GM12892 (cell line): ENCODE measurements around the gene PPRC1.

ENCODE experiments used
- POLR2A ChIP-seq: IDR thresholded peaks from 2 replicates; pipeline ENCODE4 v1.6.1; 2011; ENCODE audit warnings: low read depth, low read length, control low read depth
- POLR2AphosphoS5 ChIP-seq: IDR thresholded peaks from 2 replicates; pipeline ENCODE4 v1.6.1; 2011; ENCODE audit warnings: low read depth, low read length, control low read depth

DNA sequence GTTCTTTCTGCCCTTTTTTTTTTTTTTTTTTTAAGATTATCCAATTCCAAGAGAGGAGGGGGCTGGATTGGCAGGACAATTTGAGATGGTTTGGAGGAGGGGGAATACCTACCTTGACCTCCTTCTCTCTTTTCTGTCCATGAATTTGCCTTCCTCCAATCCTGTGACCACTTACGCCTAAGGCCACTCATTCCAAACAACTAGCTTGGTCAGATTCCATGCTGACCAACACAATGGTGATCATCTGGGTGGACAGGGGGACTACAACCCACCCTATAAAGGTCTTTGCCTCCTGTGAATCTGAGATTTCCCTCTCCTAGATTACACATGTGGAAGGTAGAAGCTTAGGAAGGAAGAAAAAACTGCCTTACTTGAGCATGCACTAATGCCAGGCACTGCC lies 10.4 kb upstream of the PPRC1 start:
- TF ChIP-seq POLR2A (no peak), POLR2AphosphoS5 (no peak)
